GM19240 (cell line): ENCODE data around the gene CLDN6.
"Not testable (repeated sequence)": the region's sequence is repeated elsewhere in the genome, so short reads cannot be mapped to it uniquely, and the experiment has no call there.

Source experiments
- DNase-seq: peaks from one replicate; pipeline ENCODE4 v3.0.0; 2011; ENCODE audit warnings: low spot score; ENCODE audit not compliant: insufficient read length

The CLDN6 gene

GRCh38 chr16:3052571-3053329 lies 34.8 kb upstream of the CLDN6 start:
- not testable (repeated sequence) for DNase-seq

- DNase-seq = no peak
Observed at GRCh38 chr16:3051494-3051893, 33.5 kb upstream of the CLDN6 start.

DNA sequence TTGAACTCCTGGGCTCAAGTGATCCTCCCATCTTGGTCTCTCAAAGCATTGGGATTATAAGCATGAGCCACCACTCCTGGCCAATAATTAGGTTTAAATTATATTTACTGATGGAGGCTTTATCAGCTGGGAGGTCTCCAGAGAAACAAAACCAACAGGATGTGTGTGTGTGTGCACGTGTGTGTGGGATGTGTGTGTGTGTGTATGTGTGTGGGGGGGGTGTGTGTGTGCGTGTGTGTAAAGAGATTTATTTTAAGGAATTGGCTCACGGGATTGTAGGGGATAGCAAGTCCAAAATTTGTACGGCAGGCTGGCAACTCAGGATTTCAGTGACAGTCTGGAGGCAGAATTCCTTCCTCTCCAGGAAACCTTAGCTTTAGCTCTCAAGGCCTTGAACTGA lies 33.0 kb upstream of the CLDN6 start:
- no peak for DNase-seq

DNA sequence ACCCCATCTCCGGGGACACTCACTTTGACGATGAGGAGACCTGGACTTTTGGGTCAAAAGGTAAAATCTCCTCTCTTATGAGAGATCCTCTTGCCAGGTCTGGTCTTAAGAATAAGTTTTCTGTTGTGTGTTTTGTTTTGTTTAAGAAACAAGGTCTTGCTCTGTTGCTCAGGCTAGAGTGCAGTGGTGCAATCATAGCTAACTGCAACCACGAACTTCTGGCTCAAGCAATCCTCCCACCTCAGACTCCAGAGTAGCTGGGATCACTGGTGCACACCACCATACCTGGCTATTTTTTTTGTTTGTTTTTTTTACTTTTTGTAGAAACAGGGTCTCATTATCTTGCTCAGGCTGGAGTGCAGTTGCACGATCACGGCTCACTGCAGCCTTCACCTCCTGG lies 32.5 kb upstream of the CLDN6 start:
- no peak for DNase-seq

DNA sequence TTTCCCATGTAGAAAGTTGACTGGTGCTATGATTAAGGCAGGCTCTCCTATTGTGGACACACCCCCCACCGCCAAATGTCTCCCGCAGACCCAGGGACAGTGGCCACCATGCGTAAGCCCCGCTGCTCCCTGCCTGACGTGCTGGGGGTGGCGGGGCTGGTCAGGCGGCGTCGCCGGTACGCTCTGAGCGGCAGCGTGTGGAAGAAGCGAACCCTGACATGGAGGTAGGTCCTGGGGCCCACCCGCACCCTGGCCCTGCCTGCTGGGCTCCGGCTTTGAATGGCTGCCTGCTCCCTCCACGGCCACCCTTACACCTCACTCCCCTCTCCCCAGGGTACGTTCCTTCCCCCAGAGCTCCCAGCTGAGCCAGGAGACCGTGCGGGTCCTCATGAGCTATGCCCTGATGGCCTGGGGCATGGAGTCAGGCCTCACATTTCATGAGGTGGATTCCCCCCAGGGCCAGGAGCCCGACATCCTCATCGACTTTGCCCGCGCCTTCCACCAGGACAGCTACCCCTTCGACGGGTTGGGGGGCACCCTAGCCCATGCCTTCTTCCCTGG lies 32.0 kb upstream of the CLDN6 start:
- DNase-seq = no peak

GRCh38 chr16:3047387-3047720 lies 29.4 kb upstream of the CLDN6 start:
- DNase-seq = no peak

DNA sequence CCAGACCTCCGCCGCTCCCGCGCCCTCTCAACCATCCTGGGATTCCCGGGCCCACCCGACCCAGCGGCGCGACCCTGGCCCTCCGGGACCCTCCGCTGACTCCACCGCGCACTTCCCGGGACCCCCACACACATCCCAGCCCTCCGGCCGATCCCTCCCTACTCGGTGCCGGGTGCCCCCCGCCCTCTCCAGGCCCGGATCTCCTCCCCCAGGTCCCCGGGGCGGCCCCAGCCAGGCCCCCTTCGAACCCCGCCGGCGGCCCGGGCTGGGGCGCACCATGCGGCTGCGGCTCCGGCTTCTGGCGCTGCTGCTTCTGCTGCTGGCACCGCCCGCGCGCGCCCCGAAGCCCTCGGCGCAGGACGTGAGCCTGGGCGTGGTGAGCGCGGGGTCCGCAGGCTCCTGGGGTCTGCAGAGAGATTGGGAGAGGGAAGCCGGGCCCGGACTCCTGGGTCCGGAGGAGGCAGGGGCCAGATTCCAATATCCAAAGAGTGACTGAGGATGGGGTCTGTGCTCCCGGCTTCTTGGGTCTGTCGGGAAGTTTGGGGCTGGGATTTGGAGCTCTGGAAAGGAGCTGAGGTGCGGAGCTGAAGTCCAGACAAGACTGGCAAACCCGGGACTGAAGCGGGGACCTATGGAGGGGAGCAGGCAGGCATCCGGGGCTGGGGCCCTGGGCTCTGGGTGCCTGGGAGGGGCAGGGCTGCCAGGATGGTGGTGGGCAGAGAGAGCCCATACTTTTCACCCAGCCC lies 28.8 kb upstream of the CLDN6 start:
- no peak for DNase-seq

DNA sequence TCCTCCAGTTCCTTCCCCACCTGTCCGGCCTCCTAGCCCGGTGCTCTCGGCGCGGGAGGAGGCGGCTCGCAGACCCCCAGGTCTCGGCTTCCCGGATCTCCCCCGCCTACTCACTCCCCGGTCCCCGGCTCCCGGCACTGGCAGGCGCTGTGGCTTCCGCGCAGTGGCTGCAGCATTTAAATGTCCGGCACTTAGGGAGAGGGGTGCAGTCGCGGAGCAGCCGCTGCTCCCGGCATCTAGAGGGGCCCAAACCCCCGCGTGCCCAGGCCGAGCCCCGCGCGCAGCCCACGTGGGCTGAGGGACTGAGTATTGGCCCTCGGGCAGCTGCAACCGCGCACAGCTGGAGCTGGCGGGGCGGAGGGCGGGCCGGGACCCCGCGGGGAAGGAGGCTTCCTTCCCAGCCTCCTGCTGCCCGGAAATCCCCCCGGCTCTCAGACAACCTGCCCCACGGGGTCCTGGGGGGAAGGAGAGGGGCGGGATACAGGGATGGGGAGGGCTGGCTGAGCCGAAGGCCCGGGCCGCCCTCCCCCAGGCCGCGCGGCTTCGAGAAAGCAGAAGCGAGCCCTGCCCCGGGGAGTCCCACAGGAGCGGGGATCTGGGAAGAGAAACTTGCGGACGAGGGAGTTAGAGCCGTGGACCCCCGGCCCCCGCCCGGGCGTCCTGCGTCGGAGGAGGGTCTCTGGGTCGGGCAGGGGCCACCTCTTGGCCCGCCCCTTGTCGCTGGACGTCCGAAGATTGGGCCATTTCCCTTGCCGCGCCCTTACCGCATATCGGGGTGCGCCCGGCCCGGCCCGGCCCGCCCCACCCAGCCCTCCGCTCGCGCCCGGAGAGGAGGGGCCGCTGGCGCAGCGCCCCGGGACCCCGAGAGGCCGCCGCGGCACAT lies 28.0 kb upstream of the CLDN6 start, which contains the start of gene MMP25:
Gene MMP25, plus strand, starts transcription at position 804 of the 883 bp plus-strand sequence. CDS start 357 bp downstream, outside the sequence.
- DNase-seq = no peak

GRCh38 chr16:3044708-3045107 lies 26.7 kb upstream of the CLDN6 start:
- DNase-seq = no peak

- no peak for DNase-seq
Observed at GRCh38 chr16:3042376-3042775, 24.4 kb upstream of the CLDN6 start.

DNA sequence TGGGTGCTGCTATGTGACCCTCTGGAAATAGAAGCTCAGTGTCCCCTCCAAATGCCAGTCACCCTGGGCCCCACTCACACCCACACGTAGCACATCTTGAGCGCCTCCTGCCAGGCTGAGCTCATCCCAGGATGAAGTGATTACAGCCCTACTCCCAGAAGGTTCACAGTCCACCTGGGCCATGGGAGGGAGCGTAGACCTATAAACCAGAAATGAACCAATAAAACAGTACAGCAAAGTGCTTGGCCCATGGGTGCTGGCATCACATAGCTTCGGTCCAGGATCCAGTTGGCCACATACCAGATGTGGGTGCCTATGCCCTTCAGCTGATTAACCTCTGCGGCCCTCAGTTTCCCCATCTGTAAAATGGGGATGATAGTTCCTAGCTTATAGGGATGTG lies 20.9 kb upstream of the CLDN6 start:
- no peak for DNase-seq

DNA sequence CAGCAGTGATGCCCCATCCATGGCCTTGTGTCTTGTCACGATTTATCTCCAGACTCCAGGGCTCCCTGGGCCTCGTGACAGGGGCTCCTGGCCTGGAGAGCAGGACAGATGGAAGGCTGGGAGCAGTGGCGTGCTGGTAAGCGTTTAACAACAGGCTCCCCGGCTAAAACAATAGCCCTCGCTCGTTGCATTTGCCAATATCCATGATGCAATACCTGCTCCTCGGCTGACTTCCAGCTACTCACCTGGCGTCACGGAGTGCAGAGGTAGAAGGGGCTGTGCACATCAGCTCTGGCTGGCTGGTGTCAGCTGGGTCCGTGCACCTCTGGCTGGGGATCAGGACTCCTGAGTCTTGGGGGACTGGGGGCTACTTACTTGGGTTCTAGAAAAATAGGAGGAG lies 20.3 kb upstream of the CLDN6 start:
- no peak for DNase-seq

DNA sequence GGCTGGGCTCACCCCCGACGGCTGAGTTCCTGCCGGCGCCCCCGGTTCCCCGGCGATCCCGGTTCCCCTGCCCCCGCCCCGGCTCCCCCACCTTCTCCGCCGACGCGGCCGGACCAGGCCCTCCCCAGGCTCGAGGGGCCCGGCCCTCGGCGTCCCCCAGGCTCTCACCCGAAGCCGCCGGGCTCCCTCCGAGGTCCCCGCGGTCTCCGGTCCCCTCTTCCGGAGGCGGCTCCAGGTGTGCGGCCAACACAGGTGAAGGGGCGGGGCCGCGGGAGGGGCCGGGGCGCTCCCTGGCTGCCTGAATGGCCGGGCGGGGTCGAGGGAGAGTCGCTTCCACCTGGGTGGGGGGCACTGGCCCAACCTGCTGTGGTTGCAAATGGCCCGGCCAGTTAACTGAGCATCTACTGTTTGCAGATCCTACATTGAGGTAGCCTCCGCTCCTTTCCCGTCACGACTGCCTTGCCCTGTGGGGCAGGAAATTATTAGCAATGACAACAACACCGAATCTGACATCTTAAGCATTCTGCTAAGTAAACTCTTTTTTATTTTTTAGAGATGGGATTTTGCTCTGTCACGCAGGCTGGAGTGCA lies 18.8 kb upstream of the CLDN6 start, which contains the start of gene BICDL2:
Gene BICDL2, minus strand, starts transcription at position 219 of the 590 bp plus-strand sequence. CDS start 1,448 bp downstream, outside the sequence.
- no peak for DNase-seq

DNA sequence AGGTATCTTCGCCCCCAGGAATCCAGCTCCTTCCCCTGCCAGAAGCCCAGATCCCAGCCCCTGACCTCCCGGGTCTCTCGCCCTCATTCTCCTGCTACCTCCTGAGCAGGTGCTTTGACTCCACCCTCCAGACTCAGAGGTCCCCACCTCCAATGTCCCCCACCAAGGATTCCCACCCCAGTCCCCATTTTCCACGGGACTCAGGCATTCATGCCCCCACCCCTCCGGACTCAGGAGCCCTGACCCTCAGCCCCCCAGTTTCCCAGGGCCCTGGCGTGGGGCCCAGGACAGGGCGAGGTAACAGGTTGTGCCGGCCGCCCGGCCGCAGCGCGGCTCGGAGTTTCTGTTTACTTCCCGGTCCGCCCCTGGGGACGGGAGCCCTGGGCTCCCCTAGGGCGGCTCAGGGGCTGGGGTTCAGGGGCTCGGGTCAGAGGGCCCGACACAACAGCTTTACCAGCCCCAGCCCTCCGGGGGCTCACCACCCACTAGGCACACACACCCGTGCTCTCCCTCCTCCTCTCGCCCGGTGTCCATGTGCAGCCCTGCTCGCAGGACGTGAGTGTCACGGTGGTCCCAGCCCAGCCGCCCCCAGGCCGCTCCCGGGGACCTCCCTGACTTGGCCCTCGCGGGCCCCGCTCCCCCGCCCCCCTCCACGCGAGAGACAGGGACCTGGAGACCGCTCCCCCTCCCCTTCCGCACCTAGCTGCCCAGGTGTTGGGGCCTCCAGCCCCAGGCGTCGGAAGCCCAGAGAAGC lies 18.2 kb upstream of the CLDN6 start:
- no peak for DNase-seq

DNA sequence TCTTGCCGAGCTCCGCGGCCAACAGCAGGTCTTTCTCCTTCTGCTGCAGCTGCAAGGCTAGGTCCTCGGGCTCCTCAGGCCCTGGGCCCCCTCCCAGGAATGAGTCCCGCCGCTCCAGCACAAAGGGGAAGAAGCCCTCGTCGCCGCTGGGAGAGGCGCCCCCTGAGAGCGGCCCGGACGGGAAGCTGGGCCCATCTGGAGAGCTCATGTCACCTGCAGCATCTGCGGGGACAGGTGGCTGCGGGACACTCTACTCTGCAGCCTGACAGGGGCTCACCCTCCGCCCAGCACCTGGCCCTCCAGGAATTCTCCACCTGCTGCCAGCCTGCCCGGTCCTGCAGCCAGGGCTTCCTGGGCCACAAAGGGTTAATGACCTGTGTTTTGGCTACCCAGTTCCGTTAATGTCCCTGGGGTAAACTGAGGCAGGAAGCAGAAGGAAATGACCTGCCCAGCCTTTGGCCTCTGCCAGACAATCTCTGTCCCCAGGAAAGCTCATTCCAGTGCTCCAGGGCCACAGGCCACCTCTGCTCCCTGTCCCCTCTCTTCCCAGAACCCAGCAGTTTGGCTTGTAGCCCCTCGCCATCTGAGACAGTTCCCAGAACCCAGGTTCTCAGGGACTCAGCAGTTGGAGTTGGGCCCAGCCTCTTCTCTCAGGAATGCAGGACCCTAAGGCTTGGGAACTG lies 17.4 kb upstream of the CLDN6 start:
- DNase-seq = no peak

DNA sequence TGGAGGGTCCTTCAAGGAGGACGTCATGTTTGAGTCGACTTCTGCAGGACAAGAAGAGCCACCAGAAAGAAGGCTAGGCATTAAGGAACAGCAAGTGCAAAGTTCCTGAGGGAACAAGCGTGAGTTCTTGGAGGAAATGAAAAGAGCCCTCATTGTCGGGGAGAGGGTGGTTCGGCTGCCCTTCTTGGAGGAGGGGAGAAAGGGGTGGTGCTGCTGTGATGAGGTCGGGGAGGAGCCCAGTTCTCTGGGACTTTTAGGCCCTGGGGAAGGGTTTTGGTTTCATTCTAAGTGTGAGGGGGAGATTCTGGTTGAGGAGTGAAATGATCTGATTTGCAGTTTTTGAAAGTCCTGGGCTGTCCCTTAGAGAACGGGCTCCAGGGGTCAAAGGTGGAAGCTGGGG lies 14.6 kb upstream of the CLDN6 start:
- no peak for DNase-seq

DNA sequence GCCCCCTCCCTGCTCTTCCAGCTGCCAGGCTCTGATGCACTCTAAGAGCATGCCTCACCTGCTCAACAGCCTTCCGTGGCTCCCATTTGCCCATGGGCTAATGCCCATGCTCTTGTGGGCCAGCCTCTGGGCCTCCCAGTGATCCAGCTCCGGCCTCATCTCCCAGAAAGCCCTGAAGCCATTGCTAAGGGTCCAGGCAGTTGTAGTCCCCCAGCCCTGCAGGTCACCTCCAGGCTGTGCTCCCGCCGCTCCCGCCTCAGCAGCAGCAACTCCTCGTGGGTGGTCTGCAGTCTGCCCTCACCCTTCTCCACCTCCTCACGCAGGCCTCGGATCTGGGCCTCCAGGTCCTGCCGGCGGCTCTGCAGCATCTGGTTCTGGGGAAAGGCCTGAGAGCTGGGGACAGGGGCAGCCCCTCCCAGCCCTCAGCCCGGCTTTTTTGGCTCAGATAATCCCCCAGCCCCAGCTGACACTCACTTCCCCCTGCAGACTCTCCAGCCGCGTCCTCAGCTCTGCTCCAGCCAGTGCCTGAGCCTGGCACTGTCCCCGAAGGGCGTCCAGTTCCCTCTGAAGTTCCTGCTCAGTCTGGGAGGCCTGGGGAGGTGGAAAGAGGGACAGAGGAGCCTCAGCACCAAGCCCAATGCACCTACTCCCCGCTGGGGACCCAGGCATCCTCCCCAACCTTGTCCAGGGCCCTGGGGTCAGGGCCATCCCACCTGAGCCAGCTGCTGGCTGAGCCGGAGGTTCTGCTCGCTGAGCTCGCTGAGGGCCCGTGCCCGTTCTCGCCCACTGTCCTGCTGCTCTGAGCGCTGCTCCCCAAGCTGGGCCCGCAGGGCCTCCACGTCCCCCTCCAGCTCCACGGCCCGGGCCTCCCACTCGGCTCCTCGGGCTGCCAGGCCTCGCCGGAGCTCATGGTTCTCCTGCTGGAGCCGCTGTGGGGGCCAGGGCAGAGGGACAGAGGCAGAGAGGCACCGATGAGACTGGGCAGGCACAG lies 12.5 kb upstream of the CLDN6 start:
- DNase-seq = no peak

DNA sequence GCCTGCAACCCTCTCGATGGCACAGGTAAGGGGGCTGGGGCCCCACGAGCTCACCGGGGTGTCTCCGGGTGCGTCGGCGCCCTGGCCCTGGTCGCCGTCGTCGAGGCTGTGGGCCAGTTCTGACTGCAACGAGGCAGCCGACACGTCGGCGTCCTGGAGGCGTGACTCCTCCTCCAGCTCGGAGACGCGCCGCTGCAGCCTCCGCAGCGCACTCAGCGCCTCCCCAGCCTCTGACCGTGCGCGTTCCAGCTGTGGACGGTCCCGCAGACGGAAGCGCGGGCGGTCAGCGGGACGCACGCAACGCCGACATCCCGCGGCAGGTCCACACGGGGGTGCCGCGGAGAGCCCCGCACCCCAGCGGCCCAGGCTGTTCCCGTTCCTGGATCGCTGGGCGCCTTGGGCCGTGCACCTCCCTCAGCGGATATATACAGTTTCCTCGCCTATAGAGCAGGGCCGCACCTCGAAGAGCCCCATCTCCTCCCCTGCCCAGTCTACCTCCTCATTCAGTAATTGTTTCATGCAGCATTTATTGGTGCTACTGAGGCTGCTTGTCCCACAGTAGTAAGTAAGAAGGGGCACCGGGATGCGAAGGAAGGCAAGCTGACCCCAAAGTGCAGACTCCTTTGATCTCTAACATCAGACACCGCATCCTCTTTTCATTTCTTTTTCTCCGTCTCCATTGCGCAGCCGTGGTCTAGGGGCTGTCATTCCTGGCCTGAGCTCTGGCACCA lies 11.7 kb upstream of the CLDN6 start:
- DNase-seq = no peak
